Mesothelial cell of epicardium (in vitro differentiated cells): ENCODE results near the gene CTNNA3. TPM values are rescaled to one million over a fixed set of nuclear protein-coding genes. Genes with fewer than 3 reads are reported as not detected.

Experiments used
- DNase-seq, 2 experiments: peaks; one replicate each; pipeline ENCODE4 v3.0.0; 2021; ENCODE audit warnings: low spot score in 2 of 2; ENCODE audit not compliant: unreplicated experiment in 2 of 2
- H3K27ac Mint-ChIP-seq: 2 replicates; pipeline ENCODE4 v1.8.0; 2021; ENCODE audit warnings: mixed read lengths
- H3K27me3 Mint-ChIP-seq: 2 replicates; pipeline ENCODE4 v1.8.0; 2021; ENCODE audit warnings: low read depth, mixed read lengths
- H3K36me3 Mint-ChIP-seq: 2 replicates; pipeline ENCODE4 v1.8.0; 2021; ENCODE audit warnings: mixed read lengths
- H3K4me1 Mint-ChIP-seq: 2 replicates; pipeline ENCODE4 v1.8.0; 2021; ENCODE audit warnings: mixed read lengths
- H3K4me3 Mint-ChIP-seq: 2 replicates; pipeline ENCODE4 v1.8.0; 2021; ENCODE audit warnings: mild to moderate bottlenecking, moderate library complexity, mixed read lengths
- H3K9me3 Mint-ChIP-seq: 2 replicates; pipeline ENCODE4 v1.8.0; 2021; ENCODE audit warnings: mixed read lengths
- CTCF ChIP-seq: fragments of 200-600 bp; sonication (generic); IDR thresholded peaks from one replicate; pipeline ENCODE4 v1.5.0; 2021; ENCODE audit warnings: antibody characterized with exemption; ENCODE audit not compliant: unreplicated experiment
- microRNA-seq: library from miRNA; unstranded; fragments of <30 nt; microRNA quantifications from one replicate; pipeline ENCODE4 v1.2.0, GENCODE V29; 2021; ENCODE audit warnings: inconsistent platforms, mixed read lengths
- total RNA-seq: library from RNA; stranded (reverse); gene quantifications from 3 replicates; pipeline ENCODE4 v1.2.1, GENCODE V29; 2021

Gene CTNNA3
- total RNA-seq, 1 donor from 2014 or later = 14.2 TPM

DNA sequence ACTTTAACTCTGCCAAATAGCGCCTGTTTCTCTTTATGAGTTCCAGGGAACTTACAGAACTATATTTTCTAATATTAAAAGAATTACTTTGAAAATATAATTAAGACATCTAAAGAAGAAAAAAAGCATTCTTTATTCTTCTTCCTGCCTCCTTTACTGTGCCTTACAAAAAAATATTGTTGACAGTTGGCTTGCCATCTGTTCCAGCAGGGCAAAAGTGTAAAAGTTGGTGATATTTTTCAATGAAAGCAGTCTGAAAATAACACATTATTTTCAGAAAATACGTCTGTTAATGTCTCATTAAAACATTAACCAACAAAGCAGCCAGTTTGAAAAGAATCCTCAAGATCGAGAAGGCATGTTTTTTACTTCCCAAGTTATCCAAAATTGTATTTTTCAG is 1802.3 kb downstream of the CTNNA3 start:
- TF ChIP-seq CTCF = no peak
- Mint-ChIP-seq H3K27me3 (no peaks in the 10 kb centered on the region), H3K9me3 (no peaks in the 10 kb centered on the region), H3K27ac (no peak overlapping the region), H3K4me3 (no peak overlapping the region), H3K36me3 (no peaks in the 10 kb centered on the region), H3K4me1 (peaks cover 18% of the 10 kb centered on the region)
- DNase-seq = no peak

GRCh38 chr10:65892284-65892683 is 1803.7 kb downstream of the CTNNA3 start:
- Mint-ChIP-seq H3K4me3 (no peak overlapping the region), H3K27ac (no peak overlapping the region), H3K9me3 (peaks cover 9% of the 10 kb centered on the region), H3K4me1 (peaks cover 13% of the 10 kb centered on the region), H3K27me3 (no peaks in the 10 kb centered on the region), H3K36me3 (no peaks in the 10 kb centered on the region)
- no peak for TF ChIP-seq CTCF
- no peak for DNase-seq

GRCh38 chr10:65891073-65891981 is 1804.7 kb downstream of the CTNNA3 start:
- Mint-ChIP-seq H3K36me3 (peaks cover 3% of the 10 kb centered on the region), H3K4me3 (no peak overlapping the region), H3K27me3 (no peaks in the 10 kb centered on the region), H3K4me1 (peaks cover 13% of the 10 kb centered on the region), H3K9me3 (peaks cover 19% of the 10 kb centered on the region), H3K27ac (peak overlapping the region; percentile 31)
- DNase-seq = no peak
- TF ChIP-seq CTCF = no peak

DNA sequence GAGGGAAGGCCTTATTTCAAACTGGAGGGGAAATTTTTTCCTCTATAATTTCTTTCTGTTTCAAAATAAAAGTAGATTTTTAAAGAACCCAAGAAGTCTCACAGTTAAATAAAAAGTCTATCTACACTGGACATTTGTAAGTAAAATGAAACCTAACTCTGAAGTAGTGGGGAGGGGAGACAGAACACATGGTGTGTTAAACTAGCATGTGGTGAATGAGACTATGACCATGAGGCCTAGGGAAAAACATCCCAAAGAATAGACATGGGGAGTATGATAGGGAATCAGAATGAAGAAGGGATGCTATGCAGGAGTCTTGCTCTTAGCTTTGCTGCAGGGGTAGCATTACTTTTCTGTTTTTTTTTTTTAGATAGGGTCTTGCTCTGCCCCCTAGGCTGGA is 1831.5 kb downstream of the CTNNA3 start:
- Mint-ChIP-seq H3K27ac (no peak overlapping the region), H3K36me3 (no peaks in the 10 kb centered on the region), H3K4me1 (no peaks in the 10 kb centered on the region), H3K4me3 (no peak overlapping the region), H3K9me3 (peaks cover 10% of the 10 kb centered on the region), H3K27me3 (no peaks in the 10 kb centered on the region)
- no peak for DNase-seq
- TF ChIP-seq CTCF = no peak

- Mint-ChIP-seq H3K9me3 (peaks cover 10% of the 10 kb centered on the region), H3K4me1 (no peaks in the 10 kb centered on the region), H3K36me3 (no peaks in the 10 kb centered on the region), H3K4me3 (no peak overlapping the region), H3K27me3 (no peaks in the 10 kb centered on the region), H3K27ac (no peak overlapping the region)
- no peak for TF ChIP-seq CTCF
- no peak for DNase-seq
Measured at GRCh38 chr10:65864036-65864435, 1832.0 kb downstream of the CTNNA3 start.

Small RNA genes lying within 50 kb of the gene (microRNA-seq; reads per million reads assigned to microRNA genes)
- gene MIR7151 = not detected

Other genes starting within 250 kb of the CTNNA3 start
- 8.6 to 9.3 TPM (median 9.2 TPM) in 3 replicates for gene DNAJC12, start 142.0 kb upstream of the CTNNA3 start, total RNA-seq
- gene SIRT1, start 188.5 kb upstream of the CTNNA3 start, total RNA-seq = 25.2 to 28.4 TPM (median 26.2 TPM) in 3 replicates